Mammary epithelial cell (primary cell): Measurements from ENCODE around the gene FAM216B.

Source experiments
- EZH2 ChIP-seq: IDR thresholded peaks from 2 replicates; pipeline ENCODE4 v1.6.1; 2012; ENCODE audit warnings: low read length, inconsistent platforms, borderline replicate concordance
- TF ChIP-seq, protein P1 (sequence below), 2 donors: IDR thresholded peaks in 1 of 2; conservative IDR thresholded peaks in 1 of 2; 2 replicates each; pipeline ENCODE4 v1.5.1; 2011 to 2012; ENCODE audit warnings: inconsistent platforms in 2 of 2, low read length in 2 of 2, mild to moderate bottlenecking in 2 of 2, control low read depth in 1 of 2, low read depth in 1 of 2; ENCODE audit not compliant: insufficient read depth in 1 of 2; ENCODE audit errors: extremely low read depth in 1 of 2

DNA sequence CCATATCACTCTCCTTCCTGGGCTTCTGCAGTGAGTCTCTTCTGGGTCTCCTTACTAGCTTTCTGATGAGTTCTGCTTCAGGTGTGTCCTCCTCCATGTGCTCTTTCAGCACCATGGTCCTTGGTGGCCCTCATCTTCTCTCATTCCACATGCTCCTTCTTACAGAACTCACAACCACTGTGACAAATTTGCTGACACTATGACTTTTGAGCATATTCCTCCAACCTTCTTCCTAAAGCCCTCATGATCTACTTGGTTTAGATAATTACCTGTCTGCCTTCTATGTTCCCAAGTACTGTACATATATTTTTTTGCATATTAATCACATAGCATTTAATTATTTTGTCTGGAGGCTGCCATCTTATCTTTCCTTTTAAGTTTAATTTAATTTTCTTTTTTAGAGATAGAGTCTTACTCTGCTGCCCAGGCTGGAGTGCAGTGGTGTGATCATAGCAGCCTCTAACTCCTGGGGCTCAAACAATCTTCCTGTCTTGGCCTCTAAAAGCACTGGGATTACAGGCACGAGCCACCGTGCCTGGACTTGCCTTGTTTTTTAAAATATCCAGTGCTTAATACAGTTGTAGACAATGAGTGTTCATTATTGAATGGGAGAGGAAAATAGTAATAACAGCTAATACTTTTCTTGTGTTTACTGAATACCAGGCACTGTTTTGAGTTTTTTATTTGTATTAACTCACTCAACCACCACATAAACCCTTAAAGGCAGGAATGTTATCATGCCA, 23.5 kb upstream of the FAM216B start:
- TF ChIP-seq, protein P1, sequence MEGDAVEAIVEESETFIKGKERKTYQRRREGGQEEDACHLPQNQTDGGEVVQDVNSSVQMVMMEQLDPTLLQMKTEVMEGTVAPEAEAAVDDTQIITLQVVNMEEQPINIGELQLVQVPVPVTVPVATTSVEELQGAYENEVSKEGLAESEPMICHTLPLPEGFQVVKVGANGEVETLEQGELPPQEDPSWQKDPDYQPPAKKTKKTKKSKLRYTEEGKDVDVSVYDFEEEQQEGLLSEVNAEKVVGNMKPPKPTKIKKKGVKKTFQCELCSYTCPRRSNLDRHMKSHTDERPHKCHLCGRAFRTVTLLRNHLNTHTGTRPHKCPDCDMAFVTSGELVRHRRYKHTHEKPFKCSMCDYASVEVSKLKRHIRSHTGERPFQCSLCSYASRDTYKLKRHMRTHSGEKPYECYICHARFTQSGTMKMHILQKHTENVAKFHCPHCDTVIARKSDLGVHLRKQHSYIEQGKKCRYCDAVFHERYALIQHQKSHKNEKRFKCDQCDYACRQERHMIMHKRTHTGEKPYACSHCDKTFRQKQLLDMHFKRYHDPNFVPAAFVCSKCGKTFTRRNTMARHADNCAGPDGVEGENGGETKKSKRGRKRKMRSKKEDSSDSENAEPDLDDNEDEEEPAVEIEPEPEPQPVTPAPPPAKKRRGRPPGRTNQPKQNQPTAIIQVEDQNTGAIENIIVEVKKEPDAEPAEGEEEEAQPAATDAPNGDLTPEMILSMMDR (conservative IDR thresholded peaks at IDR 0.05 in 1 of 2, IDR thresholded peaks at IDR 0.05 in 1 of 2; ENCODE audit: extremely low read depth in 1 of 2, insufficient read depth in 1 of 2, low read depth in 1 of 2, low read length in 2 of 2) = no peak
- no peak for TF ChIP-seq EZH2
